Adrenal gland (tissue), 12 donors: ENCODE measurements around the gene CCDC92B. TPM values are rescaled to one million over a fixed set of nuclear protein-coding genes. Genes with fewer than 3 reads are reported as not detected.

Experiments used
- DNase-seq, 7 donors: peaks; one replicate each; pipeline ENCODE4 v3.0.0-alpha.2; 2019 to 2020
- H3K27ac ChIP-seq, 5 donors: fragments of 200-600 bp; sonication (generic) in 4 of 5; 1 replicate in 3 of 5; 2 replicates in 2 of 5; pipeline versions ENCODE4 v1.5.1 to v1.8.0; 2016 to 2020; ENCODE audit warnings: mild to moderate bottlenecking in 1 of 5
- H3K27me3 ChIP-seq: fragments of 200-600 bp; 2 replicates; pipeline ENCODE4 v1.8.0; 2021
- H3K36me3 ChIP-seq, 2 donors: fragments of 200-600 bp; replicated peaks in 1 of 2; 1 replicate in 1 of 2; 2 replicates in 1 of 2; pipeline versions ENCODE4 v1.5.1 to v1.8.0; 2018 to 2022
- H3K4me1 ChIP-seq, 2 donors: fragments of 200-600 bp; replicated peaks in 1 of 2; 1 replicate in 1 of 2; 2 replicates in 1 of 2; pipeline versions ENCODE4 v1.5.1 to v1.8.0; 2018 to 2021
- H3K4me3 ChIP-seq, 4 donors: fragments of 200-600 bp; sonication (generic) in 3 of 4; one replicate each; pipeline ENCODE4 v1.5.1; 2016 to 2018
- H3K9me3 ChIP-seq, 3 donors: fragments of 200-600 bp; sonication (generic) in 1 of 3; replicated peaks in 1 of 3; 1 replicate in 2 of 3; 2 replicates in 1 of 3; pipeline versions ENCODE4 v1.5.1 to v1.8.0; 2016 to 2021
- CTCF ChIP-seq, 6 experiments: fragments of 450-650 bp in 4 of 6; fragments of 200-600 bp in 2 of 6; sonication (generic) in 1 of 6; IDR thresholded peaks; 1 replicate in 5 of 6; 2 replicates in 1 of 6; pipeline versions ENCODE4 v1.5.1 to v1.8.0; 2016 to 2021; ENCODE audit warnings: antibody characterized with exemption in 6 of 6, mild to moderate bottlenecking in 2 of 6, moderate library complexity in 1 of 6
- POLR2A ChIP-seq, 2 donors: fragments of 450-650 bp; IDR thresholded peaks; one replicate each; pipeline ENCODE4 v1.6.1; 2017; ENCODE audit warnings: antibody characterized with exemption in 2 of 2, mild to moderate bottlenecking in 2 of 2, moderate library complexity in 1 of 2
- WGBS, 4 donors: extraction: QIAGEN DNeasy Blood & Tissue Kit in 2 of 4; methylation state at CpG; one replicate each; pipeline versions ENCODE4 v1.1.5 to v1.1.7; 2013 to 2017; 5-methylcytosine and 5-hydroxymethylcytosine counted together
- intact Hi-C, 2 donors: fragments of 100-400 bp; cut with DNase I; formaldehyde crosslinking; loops; one replicate each; pipeline versions ENCODE4 v1.14.1 to v1.15.0; 2022 to 2023
- polyA plus RNA-seq, 3 donors: library from polyadenylated mRNA; stranded (reverse); fragments of 200-250 nt in 2 of 3; fragments of 350-450 nt in 1 of 3; fragmentation: Illumina TruSeq in 1 of 3; extraction: RNeasy Lipid Tissue Mini Kit (QIAGEN cat#74804) in 1 of 3; gene quantifications; one replicate each; pipeline ENCODE4 v1.2.3, GENCODE V29; 2013 to 2014
- total RNA-seq, 9 donors: library from RNA; depleted of rRNA in 4 of 9; stranded (reverse); fragments of >200 nt in 4 of 9; fragments of 120-200 nt in 1 of 9; fragmentation: NEBNext Ultra II Directional in 1 of 9; extraction: Animal tissue kit (Norgen Biotek cat#: 25700) in 1 of 9; gene quantifications; one replicate each; pipeline versions ENCODE4 v1.1.0 to v1.2.4, GENCODE V29; 2013 to 2023
- donor health status: healthy with polysubstance abuse.
- donor health status: Bipolar disorder and iron deficiency.
- donor health status: DM: yes; HTN: yes; CAD: no.
- donor health status: DM: no; HTN: no; CAD: no.
- donor health status: DM: no; HTN: no; CAD: no.
- donor health status: DM: yes; HTN: yes; CAD: no.

CCDC92B gene
- total and polyA plus RNA-seq, 12 donors = 0.10 to 4.7 (median 0.55) TPM; not detected in 3

DNA sequence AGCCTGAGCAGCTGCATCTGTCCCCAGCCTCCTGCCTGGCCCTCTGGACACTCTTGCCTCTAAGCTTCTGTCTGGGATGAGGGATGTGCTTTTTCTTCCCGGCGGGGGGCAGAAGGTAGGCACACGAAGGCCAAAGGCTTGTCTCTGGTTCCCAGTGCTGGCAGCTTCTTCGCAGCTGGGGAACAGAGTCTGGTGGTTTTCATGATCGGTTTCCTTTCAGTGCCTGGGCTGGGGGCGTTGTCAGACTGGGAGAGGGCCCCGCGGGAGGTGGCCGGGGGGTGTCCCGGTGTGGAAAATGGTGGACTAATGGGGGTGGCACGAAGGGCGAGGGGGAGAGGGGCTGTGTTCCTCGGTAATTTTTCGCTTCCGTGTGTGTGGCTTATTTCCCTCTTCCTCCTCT lies 47.8 kb upstream of the CCDC92B start:
- no peak for DNase-seq
- Histone ChIP-seq H3K4me1 (peaks cover 5 to 8% of the 10 kb centered on the region in 2 donors), H3K9me3 (no peaks in the 10 kb centered on the region), H3K27me3 (no peaks in the 10 kb centered on the region), H3K27ac (no peak overlapping the region), H3K36me3 (no peaks in the 10 kb centered on the region), H3K4me3 (no peak overlapping the region)
- TF ChIP-seq CTCF (IDR thresholded peaks at IDR 0.05) (no peak), POLR2A (IDR thresholded peaks at IDR 0.05) (no peak)
- intact Hi-C loops = no loop called here
- 60 to 74% (median 64%) methylated on average over 11 to 15 of the region's 15 CpGs for WGBS, 4 donors

DNA sequence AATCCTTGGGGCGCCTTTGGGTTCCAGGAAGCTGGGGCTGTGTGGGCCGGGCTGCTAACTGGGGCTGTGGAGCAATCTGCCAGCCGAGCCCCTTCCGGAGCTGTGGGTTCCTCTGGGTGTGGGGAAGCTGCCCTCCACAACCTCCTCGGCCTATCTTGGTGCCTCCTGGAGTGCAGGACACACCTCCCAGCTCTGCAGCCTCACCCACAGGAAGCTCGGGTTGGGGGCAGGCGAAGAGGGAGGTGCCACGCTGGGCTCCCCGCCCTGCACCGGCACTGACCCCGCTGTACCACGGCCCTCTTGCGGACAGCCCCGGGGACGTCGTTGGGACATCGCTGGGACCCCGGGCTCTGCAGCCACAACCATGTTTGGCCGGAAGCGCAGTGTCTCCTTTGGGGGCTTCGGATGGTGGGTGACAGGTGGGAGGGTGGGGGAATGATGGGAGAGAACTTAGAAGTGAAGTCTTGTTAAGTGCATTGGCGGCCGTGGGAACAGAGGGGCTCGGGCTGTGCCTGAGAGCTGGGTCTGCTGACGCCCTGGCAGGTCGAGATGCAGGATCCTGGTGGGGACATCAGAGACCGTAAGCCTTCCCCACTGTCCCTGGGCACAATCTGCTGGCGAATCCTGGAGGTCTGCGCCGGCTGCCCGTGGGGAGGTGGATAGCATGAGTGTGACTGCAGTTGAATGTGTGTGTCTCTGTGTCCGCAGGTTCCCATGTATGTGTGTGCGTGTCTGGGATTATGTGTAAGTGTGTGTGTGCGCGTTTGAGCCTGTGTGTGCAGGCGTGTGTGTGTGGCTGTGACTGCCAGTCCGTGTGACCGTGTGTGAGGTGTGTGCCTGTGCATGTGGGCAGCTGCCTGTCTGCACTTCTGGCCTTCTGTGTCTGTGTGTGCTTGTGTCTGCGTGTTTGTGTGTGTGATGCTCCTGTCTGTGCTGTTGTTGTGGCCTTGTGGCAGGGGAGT lies 47.0 kb upstream of the CCDC92B start, which contains the start of gene RAP1GAP2:
Gene RAP1GAP2 (plus strand): TSS at position 275 of the 962 bp plus-strand sequence. CDS start 90 bp downstream, at position 365.
- H3K27ac ChIP-seq = no peak within 1 kb of the TSS
- peaks cover 8% of the 10 kb centered on the region in 2 donors for H3K4me1 ChIP-seq
- no peak for TF ChIP-seq POLR2A (IDR thresholded peaks at IDR 0.05)
- TF ChIP-seq CTCF (IDR thresholded peaks at IDR 0.05) = no peak
- intact Hi-C loops = no loop called here
- no peaks in the 10 kb centered on the region for H3K9me3 ChIP-seq
- WGBS, 4 donors = 62 to 75% (median 68%) methylated on average over 24 to 39 of the region's 39 CpGs
- peak within 1 kb of the TSS in 1 of 4 donors; percentile 26 for H3K4me3 ChIP-seq
- peak in 5 of 7 donors; percentile 37 to 62 (median 53) for DNase-seq
- no peaks in the 10 kb centered on the region for H3K36me3 ChIP-seq
- H3K27me3 ChIP-seq = no peaks in the 10 kb centered on the region

GRCh38 chr17:2795441-2796163 lies 46.1 kb upstream of the CCDC92B start:
- H3K9me3 ChIP-seq = no peaks in the 10 kb centered on the region
- TF ChIP-seq CTCF (IDR thresholded peaks at IDR 0.05) (no peak), POLR2A (IDR thresholded peaks at IDR 0.05) (no peak)
- DNase-seq = no peak
- 74 to 82% (median 77%) methylated on average over 19 to 28 of the region's 28 CpGs for WGBS, 4 donors
- no peaks in the 10 kb centered on the region for H3K27me3 ChIP-seq
- H3K4me3 ChIP-seq = no peak overlapping the region
- no peaks in the 10 kb centered on the region for H3K36me3 ChIP-seq
- H3K27ac ChIP-seq = no peak overlapping the region
- peaks cover 7 to 8% of the 10 kb centered on the region in 2 donors for H3K4me1 ChIP-seq
- intact Hi-C loops = no loop called here
